SK-N-SH (cell line): ENCODE results near the gene ZNF577. TPM values are rescaled to one million over a fixed set of nuclear protein-coding genes. Genes with fewer than 3 reads are reported as not detected.

Source experiments
- CTCF ChIA-PET: fragments of 300-600, 350-600 bp; formaldehyde crosslinking; extraction: SDS; loops from one replicate; lab custom pipeline; 2021; lab: Yijun Ruan, JAX
- POLR2A ChIA-PET: fragments of 350-600 bp; sonication (Branson Sonifier 250); formaldehyde crosslinking; extraction: SDS; loops from one replicate; lab custom pipeline; 2020; ENCODE audit warnings: antibody characterized with exemption, inconsistent platforms; lab: Yijun Ruan, JAX
- DNase-seq: peaks from one replicate; pipeline ENCODE4 v3.0.0; 2012
- H2AFZ ChIP-seq: fragments of 200-600 bp; sonication (generic); 2 replicates; pipeline ENCODE4 v1.8.1; 2016; ENCODE audit warnings: antibody characterized with exemption, mild to moderate bottlenecking, low read depth
- H3F3A ChIP-seq: fragments of 200-600 bp; sonication (generic); replicated peaks from 2 replicates; pipeline ENCODE3; 2016; ENCODE audit warnings: antibody characterized with exemption, mild to moderate bottlenecking; ENCODE audit not compliant: insufficient read depth
- H3K27ac ChIP-seq, 2 experiments: fragments of 200-500 bp in 1 of 2; fragments of 200-600 bp in 1 of 2; sonication (Bioruptor generic) in 1 of 2; sonication (generic), shearing (Covaris generic) in 1 of 2; 2 replicates each; pipeline versions ENCODE4 v1.5.1 to v1.6.1; 2014 to 2016; ENCODE audit warnings: low read depth in 2 of 2, inconsistent platforms in 1 of 2, low read length in 1 of 2, mild to moderate bottlenecking in 1 of 2, mixed read lengths in 1 of 2
- H3K27me3 ChIP-seq: fragments of 200-600 bp; sonication (generic), shearing (Covaris generic); 2 replicates; pipeline ENCODE4 v1.6.1; 2016; ENCODE audit warnings: mixed run types; ENCODE audit not compliant: insufficient read depth
- H3K36me3 ChIP-seq, 2 experiments: fragments of 200-500 bp in 1 of 2; fragments of 200-600 bp in 1 of 2; sonication (Bioruptor generic) in 1 of 2; sonication (generic) in 1 of 2; replicated peaks in 1 of 2; 2 replicates each; pipeline versions ENCODE3 to v1.5.1; 2014 to 2016; ENCODE audit warnings: low read length in 1 of 2, mild to moderate bottlenecking in 1 of 2; ENCODE audit not compliant: insufficient read depth in 2 of 2, control insufficient read depth in 1 of 2
- H3K4me1 ChIP-seq, 2 experiments: fragments of 200-500 bp in 1 of 2; fragments of 200-600 bp in 1 of 2; sonication (Bioruptor generic) in 1 of 2; sonication (generic), shearing (Covaris generic) in 1 of 2; 2 replicates each; pipeline versions ENCODE4 v1.5.1 to v1.6.1; 2014 to 2016; ENCODE audit warnings: low read depth in 1 of 2, low read length in 1 of 2, mixed run types in 1 of 2; ENCODE audit not compliant: insufficient read depth in 2 of 2, control insufficient read depth in 1 of 2
- H3K4me2 ChIP-seq: fragments of 200-600 bp; sonication (generic), shearing (Covaris generic); 2 replicates; pipeline ENCODE4 v1.6.1; 2017; ENCODE audit warnings: mixed run types
- H3K4me3 ChIP-seq, 2 experiments: fragments of 200-500 bp in 1 of 2; fragments of 200-600 bp in 1 of 2; sonication (Bioruptor generic) in 1 of 2; sonication (generic), shearing (Covaris generic) in 1 of 2; 2 replicates each; pipeline versions ENCODE4 v1.5.1 to v1.8.1; 2014 to 2016; ENCODE audit warnings: low read depth in 2 of 2, inconsistent platforms in 1 of 2, low read length in 1 of 2, mild to moderate bottlenecking in 1 of 2, mixed read lengths in 1 of 2, moderate library complexity in 1 of 2
- H3K79me2 ChIP-seq: fragments of 200-600 bp; sonication (generic); 2 replicates; pipeline ENCODE4 v1.8.1; 2017; ENCODE audit warnings: mild to moderate bottlenecking; ENCODE audit not compliant: insufficient read depth
- H3K9ac ChIP-seq: fragments of 200-600 bp; sonication (generic); 2 replicates; pipeline ENCODE4 v1.6.1; 2017; ENCODE audit warnings: mixed run types
- H3K9me2 ChIP-seq: fragments of 200-600 bp; sonication (generic); 2 replicates; pipeline ENCODE4 v1.6.1; 2017; ENCODE audit warnings: mixed run types
- H3K9me3 ChIP-seq: fragments of 200-600 bp; sonication (generic); 2 replicates; pipeline ENCODE4 v1.6.1; 2017; ENCODE audit warnings: mixed run types, mild to moderate bottlenecking, moderate library complexity
- H4K20me1 ChIP-seq: fragments of 200-600 bp; sonication (generic); 2 replicates; pipeline ENCODE4 v1.6.1; 2017; ENCODE audit warnings: mild to moderate bottlenecking, mixed run types; ENCODE audit not compliant: insufficient read depth
- ELF1 ChIP-seq: IDR thresholded peaks from 2 replicates; pipeline ENCODE4 v1.4.0; 2012
- EP300 ChIP-seq, 2 experiments: IDR thresholded peaks; 2 replicates each; pipeline versions ENCODE4 v1.4.0 to v1.6.1; 2012; ENCODE audit warnings: borderline replicate concordance in 1 of 2, low read depth in 1 of 2, low read length in 1 of 2
- FOXJ3 ChIP-seq: sonication (generic); formaldehyde crosslinking; IDR thresholded peaks from 2 replicates; pipeline ENCODE4 v1.5.1; 2020; ENCODE audit warnings: mild to moderate bottlenecking, missing genetic modification reagents
- IRF3 ChIP-seq: fragments of 150-350 bp; IDR thresholded peaks from 2 replicates; pipeline ENCODE4 v1.6.1; 2016; ENCODE audit warnings: mild to moderate bottlenecking, low read depth, low read length
- JUND ChIP-seq: IDR thresholded peaks from 2 replicates; pipeline ENCODE4 v1.4.0; 2012
- MEF2A ChIP-seq: IDR thresholded peaks from 2 replicates; pipeline ENCODE4 v1.4.0; 2012; ENCODE audit warnings: low read depth, borderline replicate concordance
- MXI1 ChIP-seq: IDR thresholded peaks from 2 replicates; pipeline ENCODE4 v1.6.1; 2012; ENCODE audit warnings: mild to moderate bottlenecking, low read depth, low read length, improper control_type of control experiment
- NRF1 ChIP-seq: IDR thresholded peaks from 2 replicates; pipeline ENCODE4 v1.6.1; 2012; ENCODE audit warnings: low read depth, mild to moderate bottlenecking, low read length
- POLR2AphosphoS5 ChIP-seq: IDR thresholded peaks from 2 replicates; pipeline ENCODE4 v1.6.1; 2012; ENCODE audit warnings: low read depth, low read length
- TCF12 ChIP-seq: IDR thresholded peaks from 2 replicates; pipeline ENCODE4 v1.4.0; 2012
- YY1 ChIP-seq: IDR thresholded peaks from 2 replicates; pipeline ENCODE4 v1.4.0; 2012; ENCODE audit warnings: low read depth, mild to moderate bottlenecking
- WGBS: methylation state at CpG from one replicate; pipeline ENCODE4 v1.1.6; 2017; ENCODE audit warnings: low lambda C conversion rate; 5-methylcytosine and 5-hydroxymethylcytosine counted together
- polyA plus RNA-seq, 3 experiments: library from polyadenylated mRNA; depleted of rRNA; stranded (reverse); fragments of >200 nt; gene quantifications; 2 replicates each; pipeline ENCODE4 v1.2.3, GENCODE V29; 2012
- TF ChIP-seq, protein P1 (sequence below): IDR thresholded peaks from 2 replicates; pipeline ENCODE4 v1.4.0; 2012; ENCODE audit warnings: low read depth
- TF ChIP-seq, protein P2 (sequence below): IDR thresholded peaks from 2 replicates; pipeline ENCODE4 v1.4.0; 2012; ENCODE audit warnings: low read depth, borderline replicate concordance

ZNF577 gene
- polyA plus RNA-seq, 1 of the 3 experiments (the other 2 are of a cell fraction), result 6.8 TPM

GRCh38 chr19:51931921-51932320 lies 44.2 kb upstream of the ZNF577 start (continued):
- TF ChIP-seq MEF2A (no peak), YY1 (no peak), MXI1 (no peak), ELF1 (no peak), FOXJ3 (no peak)
- TF ChIP-seq, protein P1, sequence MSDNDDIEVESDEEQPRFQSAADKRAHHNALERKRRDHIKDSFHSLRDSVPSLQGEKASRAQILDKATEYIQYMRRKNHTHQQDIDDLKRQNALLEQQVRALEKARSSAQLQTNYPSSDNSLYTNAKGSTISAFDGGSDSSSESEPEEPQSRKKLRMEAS, result no peak
- TF ChIP-seq, all 33 proteins: peak for 0

DNA sequence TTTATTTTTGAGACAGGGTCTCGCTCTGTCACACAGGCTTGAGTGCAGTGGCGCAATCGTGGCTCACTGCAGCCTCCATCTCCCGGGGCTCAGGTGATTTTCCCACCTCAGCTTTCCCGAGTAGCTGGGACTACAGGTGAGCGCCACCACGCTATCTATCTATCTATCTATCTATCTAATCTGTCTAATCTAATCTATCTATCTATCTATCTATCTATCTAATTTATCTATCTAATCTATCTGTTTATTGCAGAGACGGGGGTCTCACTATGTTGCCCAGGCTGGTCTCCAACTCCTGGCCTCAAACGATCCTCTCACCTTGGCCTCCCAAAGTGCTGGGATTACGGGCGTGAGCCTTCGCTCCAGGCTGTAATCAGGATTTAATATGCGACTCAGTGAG lies 40.1 kb upstream of the ZNF577 start:
- CTCF ChIA-PET, result interaction anchor here (1.1 kb wide), 1 partner anchor 211 kb away, joined by 3 read pairs; the partner anchor contains the start of gene ZNF616
- no peak for DNase-seq
- Histone ChIP-seq H3K9me2 (no peaks in the 10 kb centered on the region), H4K20me1 (no peaks in the 10 kb centered on the region), H3K9ac (peak overlapping the region; percentile 66), H3K27ac (no peak overlapping the region), H3K4me3 (peak overlapping the region; percentile 71), H3F3A (no peaks in the 10 kb centered on the region), H3K4me2 (peak overlapping the region; percentile 69), H3K27me3 (no peaks in the 10 kb centered on the region), H3K79me2 (peaks cover 15% of the 10 kb centered on the region), H2AFZ (peak overlapping the region; percentile 86; the same call in 1 of the 2 replicates), H3K4me1 (peaks cover 0 to 4% of the 10 kb centered on the region in 2 experiments; a peak in 1 of 4 replicates), H3K9me3 (peaks cover 15% of the 10 kb centered on the region; the same call in 1 of the 2 replicates), H3K36me3 (peaks cover 15 to 34% of the 10 kb centered on the region in 2 experiments)
- no peak for TF ChIP-seq EP300 (IDR thresholded peaks at IDR 0.05; ENCODE audit: borderline replicate concordance in 1 of 2, low read depth in 1 of 2, low read length in 1 of 2)
- no peak for TF ChIP-seq NRF1
- no peak for TF ChIP-seq JUND
- TF ChIP-seq, protein P2, sequence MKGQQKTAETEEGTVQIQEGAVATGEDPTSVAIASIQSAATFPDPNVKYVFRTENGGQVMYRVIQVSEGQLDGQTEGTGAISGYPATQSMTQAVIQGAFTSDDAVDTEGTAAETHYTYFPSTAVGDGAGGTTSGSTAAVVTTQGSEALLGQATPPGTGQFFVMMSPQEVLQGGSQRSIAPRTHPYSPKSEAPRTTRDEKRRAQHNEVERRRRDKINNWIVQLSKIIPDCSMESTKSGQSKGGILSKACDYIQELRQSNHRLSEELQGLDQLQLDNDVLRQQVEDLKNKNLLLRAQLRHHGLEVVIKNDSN, result no peak
- no peak for TF ChIP-seq IRF3
- TF ChIP-seq MEF2A, result no peak
- TF ChIP-seq TCF12, result no peak
- no peak for TF ChIP-seq YY1
- no peak for TF ChIP-seq POLR2AphosphoS5
- 12% methylated on average over 13 of the region's 13 CpGs for WGBS
- POLR2A ChIA-PET, result no interaction called here
